Inflammatory macrophage treated with lipopolysaccharide for 4 hours (primary cell): Measurements from ENCODE around the gene MPLKIP.
"Not testable (repeated sequence)": the region's sequence is repeated elsewhere in the genome, so short reads cannot be mapped to it uniquely, and the experiment has no call there.

Source experiments
- DNase-seq: peaks from one replicate; pipeline ENCODE4 v3.0.0-alpha.2; 2020

MPLKIP gene

DNA sequence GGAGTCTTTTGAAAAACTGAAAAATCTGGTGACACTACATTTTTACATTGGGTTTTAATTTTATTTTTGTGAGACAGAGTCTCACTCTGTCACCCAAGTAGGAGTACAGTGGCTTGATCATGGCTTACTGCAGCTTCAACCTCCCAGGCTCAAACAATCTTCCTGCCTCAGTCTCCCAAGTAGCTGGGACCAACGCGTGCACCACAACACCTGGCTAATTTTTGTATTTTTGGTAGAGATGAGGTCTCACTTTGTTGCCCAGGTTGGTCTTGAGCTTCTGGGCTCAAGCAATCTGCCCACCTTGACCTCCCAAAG, 11.5 kb downstream of the MPLKIP start:
- no peak for DNase-seq

DNA sequence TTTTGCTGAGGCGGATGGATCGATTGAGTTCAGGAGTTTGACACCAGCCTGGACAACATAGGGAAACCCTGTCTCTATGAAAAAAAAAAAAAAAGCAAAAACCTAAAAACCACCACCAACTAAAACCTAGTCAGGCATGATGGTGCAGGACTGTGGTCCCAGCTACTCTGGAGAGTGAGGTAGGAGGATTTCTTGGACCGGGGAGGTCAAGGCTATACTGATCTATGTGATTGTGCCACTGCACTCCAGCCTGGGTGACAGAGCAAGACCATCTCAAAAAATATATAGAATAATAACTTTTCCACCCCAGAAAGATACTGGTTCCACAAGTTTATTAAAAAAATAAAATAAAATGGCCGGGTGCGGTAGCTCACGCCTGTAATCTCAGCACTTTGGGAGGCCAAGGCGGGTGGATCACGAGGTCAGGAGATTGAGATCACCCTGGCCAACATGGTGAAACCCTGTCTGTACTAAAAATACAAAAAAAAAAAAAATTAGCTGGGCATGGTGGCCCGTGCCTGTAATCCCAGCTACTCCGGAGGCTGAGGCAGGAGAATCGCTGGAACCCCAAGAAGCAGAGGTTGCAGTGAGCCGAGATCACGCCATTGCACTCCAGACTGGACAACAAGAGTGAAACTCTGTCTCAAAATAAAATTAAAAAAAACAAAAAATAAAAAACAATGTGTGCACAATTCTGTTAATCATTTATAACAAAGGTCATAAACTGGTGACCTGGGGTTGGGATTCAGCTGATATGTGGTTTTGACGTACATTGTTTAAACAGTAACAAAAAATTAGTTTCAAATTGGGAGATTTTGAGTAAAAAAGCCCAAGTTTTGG, 12.1 kb downstream of the MPLKIP start:
- not testable (repeated sequence) for DNase-seq

DNA sequence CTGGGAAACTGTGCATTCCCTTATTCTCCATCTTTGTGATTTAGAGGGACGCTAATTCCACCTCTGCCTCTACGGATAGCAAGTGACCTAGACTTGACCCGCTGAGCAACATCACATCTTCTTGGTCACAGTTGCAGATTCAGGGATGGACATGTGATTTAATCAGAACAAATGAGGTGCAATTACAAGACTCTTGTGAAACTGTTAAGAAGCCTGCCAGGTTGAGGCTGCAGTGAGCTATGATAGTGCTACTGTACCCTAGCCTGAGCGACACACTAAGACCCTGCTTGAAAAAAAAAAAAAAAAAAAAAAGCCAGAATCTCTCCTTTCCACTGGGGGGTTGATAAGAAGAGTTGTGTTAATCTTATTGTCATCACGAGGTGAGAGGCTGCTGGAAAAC, 14.4 kb downstream of the MPLKIP start:
- DNase-seq, result no peak

DNA sequence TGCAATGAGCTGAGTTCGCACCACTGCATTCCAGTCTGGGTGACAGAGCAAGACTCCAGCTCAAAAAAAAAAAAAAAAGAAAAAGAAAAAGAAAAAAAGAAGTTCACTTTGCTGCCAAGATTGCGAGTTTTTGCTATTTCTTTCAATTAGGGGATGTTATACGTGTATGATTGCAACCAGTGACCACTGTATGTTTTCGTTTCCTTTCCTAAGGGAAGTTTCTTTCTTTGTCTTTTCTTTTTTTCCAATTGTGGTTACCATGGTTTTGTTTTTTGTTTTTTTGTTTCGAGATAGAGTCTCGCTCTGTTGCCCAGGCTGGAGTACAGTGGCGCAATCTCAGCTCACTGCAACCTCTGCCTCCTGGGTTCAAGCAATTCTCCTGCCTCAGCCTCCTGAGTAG, 16.2 kb downstream of the MPLKIP start:
- peak; percentile 39 for DNase-seq

DNA sequence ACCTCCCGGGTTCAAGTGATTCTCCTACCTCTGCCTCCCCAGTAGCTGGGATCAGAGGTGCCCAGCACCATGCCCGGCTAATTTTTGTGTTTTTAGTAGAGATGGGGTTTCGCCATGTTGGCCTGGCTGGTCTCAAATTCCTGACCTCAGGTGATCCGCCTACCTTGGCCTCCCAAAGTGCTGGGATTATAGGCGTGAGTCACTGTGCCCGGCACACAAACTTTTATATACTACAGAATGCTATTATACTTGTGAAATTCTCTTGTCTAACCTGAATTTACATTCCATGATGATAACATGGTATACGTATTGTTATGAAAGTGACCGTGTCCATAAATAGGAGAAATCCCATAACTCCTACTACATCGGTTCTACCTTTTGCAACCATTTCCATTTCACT, 17.2 kb downstream of the MPLKIP start:
- DNase-seq, result not testable (repeated sequence)

DNA sequence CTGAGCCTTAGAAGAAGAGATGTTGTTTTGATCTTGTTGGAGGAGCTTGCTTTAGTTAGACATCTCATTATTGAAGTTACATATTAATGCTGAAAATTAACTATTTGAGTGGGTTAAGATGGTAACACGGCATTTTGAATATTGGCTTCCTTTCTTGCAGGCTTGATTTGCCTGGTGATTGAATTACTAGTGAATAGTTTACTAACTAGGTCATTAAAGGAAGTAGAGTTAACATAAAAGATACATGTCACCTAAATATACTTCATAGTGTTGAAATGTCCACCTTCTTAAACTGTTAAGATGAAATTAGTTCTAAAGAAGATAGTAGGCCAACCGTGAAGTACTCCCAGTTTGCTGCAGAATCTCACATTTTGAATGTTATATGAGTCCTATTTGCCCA, 18.5 kb downstream of the MPLKIP start:
- DNase-seq, result no peak

DNA sequence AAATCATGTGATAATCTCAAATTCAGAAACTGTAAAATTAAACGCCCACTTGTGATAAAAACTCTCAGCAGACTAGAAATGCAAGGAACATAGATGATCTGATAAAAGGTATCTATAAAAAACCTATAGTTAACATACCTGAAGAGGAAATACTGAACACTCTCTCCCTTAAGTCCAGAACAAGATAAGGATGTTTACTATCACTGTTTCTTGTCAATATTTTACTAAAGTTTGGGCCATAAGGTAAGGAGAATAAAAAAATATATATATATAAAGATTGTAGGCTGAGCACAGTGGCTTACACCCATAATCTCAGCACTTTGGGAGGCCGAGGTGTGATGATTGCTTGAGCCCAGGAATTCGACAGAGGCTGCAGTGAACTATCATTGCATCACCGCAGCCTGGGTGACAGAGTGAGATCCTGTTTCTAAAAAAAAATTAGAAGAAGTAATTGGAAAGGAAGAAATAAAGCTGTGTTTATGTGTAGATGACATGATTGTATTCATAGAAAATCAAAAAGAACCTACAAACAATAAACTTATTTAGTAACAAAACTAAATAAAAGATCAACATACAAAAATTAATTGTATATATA, 28.4 kb downstream of the MPLKIP start:
- peak; percentile 38 for DNase-seq

DNA sequence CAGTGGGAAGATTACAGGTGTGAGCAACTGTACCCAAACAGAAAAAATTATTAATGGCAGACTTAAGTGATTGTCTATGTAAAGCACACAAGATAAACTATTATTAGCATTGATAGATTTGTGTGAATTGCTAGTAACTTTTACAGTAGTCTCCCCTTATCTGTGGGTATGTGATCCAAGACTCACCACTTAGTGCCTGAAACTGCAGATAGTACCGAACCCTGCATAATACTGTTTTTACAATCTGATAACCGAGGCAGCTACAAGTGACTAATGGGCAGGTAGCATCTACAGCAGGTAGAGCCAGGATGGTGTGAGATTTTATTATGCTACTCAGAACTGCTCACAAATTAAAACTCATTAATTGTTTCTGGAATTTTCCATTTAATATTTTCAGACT, 31.5 kb downstream of the MPLKIP start:
- DNase-seq, result no peak

DNA sequence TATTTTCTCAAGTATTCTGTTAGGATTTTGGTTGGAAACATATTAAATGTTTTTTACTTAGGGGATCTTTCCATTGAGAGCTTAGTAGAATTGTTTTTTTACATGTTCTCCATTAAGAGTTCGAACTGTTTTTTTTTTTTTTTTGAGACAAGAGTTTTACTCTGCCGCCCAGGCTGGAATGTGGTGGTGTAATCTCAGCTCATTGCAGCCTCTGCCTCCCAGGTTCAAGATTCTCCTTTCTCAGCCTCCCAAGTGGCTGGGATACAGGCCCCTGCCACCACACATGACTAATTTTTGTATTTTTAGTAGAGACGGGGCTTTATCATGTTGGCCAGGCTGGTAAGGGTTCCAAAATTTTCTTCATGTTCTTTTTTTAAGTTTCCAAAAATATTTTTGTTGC, 33.2 kb downstream of the MPLKIP start:
- DNase-seq, result no peak

DNA sequence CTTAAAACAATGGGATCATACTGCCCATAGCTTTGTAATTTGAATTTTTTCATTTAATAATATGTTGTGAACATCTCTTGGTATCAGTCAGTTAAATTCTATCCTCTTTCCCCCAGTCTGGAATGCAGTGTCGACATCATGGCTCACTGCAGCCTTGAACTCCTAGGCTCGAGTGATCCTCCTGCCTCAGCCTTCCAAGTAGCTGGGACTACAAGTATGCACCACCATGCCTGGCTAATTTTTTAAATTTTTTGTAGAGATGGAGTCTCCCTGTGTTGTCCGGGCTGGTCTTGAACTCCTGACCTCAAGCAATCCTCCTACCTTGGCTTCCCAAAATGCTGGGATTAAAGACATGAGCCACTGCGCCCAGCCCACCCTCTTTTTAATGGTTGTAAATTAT, 34.6 kb downstream of the MPLKIP start:
- no peak for DNase-seq

DNA sequence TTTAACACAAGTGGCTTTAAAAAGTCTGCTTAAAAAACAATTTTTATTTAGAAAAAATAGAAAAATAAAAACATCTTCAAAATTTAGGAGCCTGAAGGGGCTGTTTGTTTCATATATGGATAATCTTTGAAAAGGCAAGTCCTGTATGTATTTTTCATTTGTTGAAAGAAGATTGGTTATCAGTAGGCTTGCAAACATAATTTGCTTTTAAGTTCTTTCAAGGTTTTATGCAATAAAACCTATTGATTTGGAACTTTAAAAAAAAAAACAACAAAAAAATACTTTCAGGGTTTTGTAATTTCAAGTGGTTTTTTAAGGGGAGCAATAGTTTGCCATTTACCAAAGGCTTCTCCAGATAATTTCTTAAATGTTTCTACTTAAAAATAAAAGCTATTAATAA, 35.6 kb downstream of the MPLKIP start:
- no peak for DNase-seq

DNA sequence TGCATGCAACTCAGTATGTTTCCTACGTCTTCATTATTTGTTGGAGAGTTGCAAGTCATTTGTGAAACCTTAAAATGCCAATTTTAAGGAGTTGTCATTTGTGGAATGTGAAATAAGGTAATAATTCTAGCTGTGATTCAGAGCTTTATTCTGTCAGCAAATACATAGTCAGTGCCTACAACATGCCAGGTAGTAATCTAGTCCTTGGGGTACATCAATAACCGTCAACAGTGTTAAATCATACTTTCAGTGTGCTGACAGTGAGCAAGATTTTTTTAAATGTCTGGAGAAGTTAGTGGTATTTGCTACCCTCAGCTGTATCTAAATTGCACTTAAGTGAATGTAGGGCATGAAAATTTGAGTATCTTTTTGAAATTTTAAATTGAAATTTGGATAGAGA, 36.7 kb downstream of the MPLKIP start:
- DNase-seq, result no peak

DNA sequence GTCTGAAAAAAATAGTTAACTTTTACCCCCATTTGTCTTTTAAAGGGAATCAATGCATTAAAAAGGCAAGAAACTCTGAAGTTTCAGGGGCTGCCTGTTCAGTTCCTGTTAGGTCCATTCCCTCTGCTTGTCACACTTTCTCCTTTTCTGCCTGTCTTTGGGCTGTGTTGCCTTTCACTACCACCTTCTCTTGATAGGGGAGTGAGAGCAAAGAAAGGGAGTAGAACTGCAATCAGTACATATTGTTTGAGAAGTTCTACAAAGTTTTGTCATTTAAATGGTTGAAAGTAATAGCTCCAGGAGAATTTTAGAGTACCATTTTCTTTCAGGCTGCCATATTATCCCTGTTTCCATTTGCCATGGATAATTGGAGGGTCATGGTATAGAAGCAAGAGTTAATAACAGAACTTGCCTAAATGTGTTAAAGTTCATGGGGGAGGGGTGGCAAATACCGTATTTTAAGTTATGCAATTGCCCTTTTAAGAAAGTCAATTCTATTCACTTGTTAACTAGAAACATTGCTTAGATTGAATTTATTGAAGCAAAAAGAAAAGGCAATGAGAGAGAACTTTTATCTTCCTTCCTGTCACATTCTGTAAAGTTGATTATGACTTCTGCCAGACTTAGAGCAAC, 38.6 kb downstream of the MPLKIP start:
- DNase-seq, result no peak

DNA sequence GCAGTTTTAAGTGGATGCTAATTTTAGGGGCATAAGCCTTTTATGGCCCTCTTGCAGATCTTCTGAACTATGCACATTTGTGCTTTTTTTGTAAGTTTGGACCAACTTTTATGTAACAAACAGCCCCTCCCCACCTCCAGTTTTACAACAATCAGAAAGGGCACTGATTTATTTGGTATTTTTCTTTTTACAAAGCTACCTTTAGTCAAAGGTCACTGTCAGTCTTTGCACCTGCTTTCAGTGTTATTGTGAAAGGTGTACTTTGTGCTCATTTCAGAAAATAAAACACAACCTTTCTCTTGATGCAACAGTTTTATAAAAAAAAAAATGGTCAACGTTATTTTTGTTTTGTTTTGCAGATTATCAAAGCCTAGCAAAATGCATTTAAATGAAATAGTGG, 39.2 kb downstream of the MPLKIP start:
- no peak for DNase-seq

DNA sequence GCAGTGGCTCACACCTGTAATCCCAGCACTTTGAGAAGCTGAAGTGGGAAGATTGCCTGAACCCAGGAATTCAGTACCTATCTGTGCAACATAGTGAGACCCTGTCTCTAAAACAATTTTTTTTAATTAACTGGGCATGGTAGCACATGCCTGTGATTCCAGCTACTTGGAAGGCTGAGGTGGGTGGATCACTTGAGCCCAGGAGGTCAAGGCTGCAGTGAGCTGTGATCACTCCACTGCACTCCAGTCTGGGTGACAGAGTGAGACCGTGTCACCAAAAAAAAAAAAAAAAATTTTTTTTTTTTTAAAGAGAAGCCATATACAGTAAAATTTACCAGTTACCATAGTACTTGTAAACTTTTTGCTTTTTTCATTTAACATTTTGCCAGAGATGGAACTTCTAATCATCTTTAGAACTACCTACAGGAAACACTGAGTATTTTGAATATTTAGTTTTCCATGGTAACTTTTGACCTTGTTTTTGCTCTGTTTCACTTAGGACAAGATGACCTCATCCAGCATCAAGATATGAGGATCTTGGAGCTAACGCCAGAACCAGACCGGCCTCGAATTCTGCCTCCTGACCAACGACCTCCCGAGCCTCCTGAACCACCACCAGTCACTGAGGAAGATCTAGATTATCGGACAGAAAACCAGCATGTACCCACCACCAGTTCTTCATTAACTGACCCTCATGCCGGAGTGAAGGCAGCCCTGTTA, 40.6 kb downstream of the MPLKIP start:
- no peak for DNase-seq

DNA sequence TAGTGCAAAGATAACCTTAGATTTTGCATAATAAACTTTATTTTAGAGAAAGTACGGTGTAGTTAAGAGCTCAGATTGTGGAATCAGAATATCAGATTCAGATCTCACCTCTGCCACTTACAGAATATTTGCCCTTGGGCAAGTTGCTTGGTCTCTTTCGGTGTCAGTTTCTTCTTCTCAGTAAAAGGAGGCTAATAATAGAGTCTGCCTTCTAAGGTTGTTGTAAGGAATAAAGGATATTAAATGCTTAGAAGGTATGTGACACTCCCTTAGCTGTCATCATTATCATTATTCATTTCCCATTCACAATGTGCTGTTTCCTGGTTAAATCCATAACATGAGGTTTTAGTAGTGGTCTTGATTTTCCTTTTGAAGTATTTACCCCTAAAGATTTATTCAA, 42.2 kb downstream of the MPLKIP start:
- DNase-seq, result no peak

DNA sequence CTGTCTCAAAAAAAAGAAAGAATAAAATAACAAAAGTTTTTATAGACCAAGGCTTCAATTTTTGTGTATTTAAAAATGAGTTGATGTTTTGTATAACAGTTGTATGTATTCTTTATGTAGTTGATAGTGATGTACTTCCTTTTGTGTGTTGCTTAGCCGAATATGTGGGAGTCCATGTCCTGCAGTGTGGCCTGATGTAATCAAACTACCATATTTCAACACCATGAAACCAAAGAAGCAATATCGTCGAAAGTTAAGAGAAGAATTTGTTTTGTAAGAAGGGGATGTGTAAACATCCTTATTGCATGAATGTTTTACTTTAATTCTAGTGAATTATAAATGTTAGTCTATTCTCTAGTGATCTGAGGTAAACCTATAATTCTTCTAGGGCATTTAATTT, 56.6 kb downstream of the MPLKIP start:
- peak; percentile 91 for DNase-seq
